ENCODE data around the gene ZNF581.

Gene ZNF581

GRCh38 chr19:55611300-55611982, 32.0 kb upstream of the ZNF581 start:
- H3K4me3 ChIP-seq (ENCODE audit: low read depth, low read length), result no peak overlapping the region
- no peak for DNase-seq (ENCODE audit: low read depth, low spot score)
- in situ Hi-C loops (cut with HindIII; ENCODE audit: low sequenced_read_pairs), result no loop called here
- TF ChIP-seq CTCF (IDR thresholded peaks at IDR 0.05; ENCODE audit: low read depth, low read length), result no peak

GRCh38 chr19:55611983-55612645, 31.3 kb upstream of the ZNF581 start:
- DNase-seq (ENCODE audit: low read depth, low spot score), result no peak
- TF ChIP-seq CTCF (IDR thresholded peaks at IDR 0.05; ENCODE audit: low read depth, low read length), result no peak
- in situ Hi-C loops (cut with HindIII; ENCODE audit: low sequenced_read_pairs), result no loop called here
- no peak overlapping the region for H3K4me3 ChIP-seq (ENCODE audit: low read depth, low read length)

- H3K4me3 ChIP-seq (ENCODE audit: low read depth, low read length), result no peak overlapping the region
- no peak for DNase-seq (ENCODE audit: low read depth, low spot score)
- TF ChIP-seq CTCF (IDR thresholded peaks at IDR 0.05; ENCODE audit: low read depth, low read length), result no peak
- in situ Hi-C loops (cut with HindIII; ENCODE audit: low sequenced_read_pairs), result no loop called here
Measured at GRCh38 chr19:55613396-55613795, 30.1 kb upstream of the ZNF581 start.

GRCh38 chr19:55613930-55614710, 29.3 kb upstream of the ZNF581 start:
- no peak overlapping the region for H3K4me3 ChIP-seq (ENCODE audit: low read depth, low read length)
- no peak for TF ChIP-seq CTCF (IDR thresholded peaks at IDR 0.05; ENCODE audit: low read depth, low read length)
- no peak for DNase-seq (ENCODE audit: low read depth, low spot score)
- in situ Hi-C loops (cut with HindIII; ENCODE audit: low sequenced_read_pairs), result no loop called here

- DNase-seq (ENCODE audit: low read depth, low spot score), result no peak
- TF ChIP-seq CTCF (IDR thresholded peaks at IDR 0.05; ENCODE audit: low read depth, low read length), result no peak
- H3K4me3 ChIP-seq (ENCODE audit: low read depth, low read length), result no peak overlapping the region
- in situ Hi-C loops (cut with HindIII; ENCODE audit: low sequenced_read_pairs), result no loop called here
Measured at GRCh38 chr19:55614711-55615542, 28.5 kb upstream of the ZNF581 start.
